ENCODE results near the gene PLK5.
A peak's percentile ranks its signal among the peaks of the same experiment; 100 is the strongest.
"Not testable (repeated sequence)": the region's sequence is repeated elsewhere in the genome, so short reads cannot be mapped to it uniquely, and the experiment has no call there.

The PLK5 gene

DNA sequence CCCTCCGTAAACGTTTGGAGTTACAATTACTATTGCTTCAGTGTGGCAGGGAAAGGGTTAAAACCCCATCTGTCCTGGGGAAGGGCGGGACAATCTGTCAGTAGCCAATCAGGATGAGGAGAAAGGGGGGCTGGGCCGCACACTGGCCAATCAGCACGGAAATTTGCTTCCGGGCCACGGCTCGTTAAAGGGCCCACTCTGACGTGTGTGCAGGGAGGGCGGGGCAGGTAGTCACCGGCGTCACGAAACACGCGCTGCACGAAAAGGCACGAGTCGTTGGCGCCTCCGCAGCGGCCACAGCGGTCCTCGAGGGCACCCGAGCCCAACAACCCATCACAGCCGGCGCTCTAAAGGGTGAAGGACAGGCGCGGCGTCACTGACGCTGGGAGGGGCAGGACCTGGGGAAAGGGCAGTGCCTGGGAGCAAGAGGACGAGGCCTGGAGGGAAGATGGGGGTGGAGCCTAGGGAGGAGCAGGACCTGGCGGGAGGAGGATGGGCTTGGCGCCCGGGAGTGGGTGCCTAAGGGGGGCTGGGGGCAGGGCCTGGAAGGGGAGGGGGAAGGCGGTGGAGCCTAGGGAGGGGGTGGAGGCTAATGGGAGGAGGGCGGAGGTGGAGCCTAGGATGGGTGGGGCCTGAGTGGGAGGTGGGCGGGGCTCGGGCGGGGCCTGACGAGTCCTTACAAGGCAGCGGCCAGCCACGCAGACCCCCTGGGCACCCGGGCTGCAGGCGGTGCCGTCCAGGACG lies 15.9 kb upstream of the PLK5 start:
- peak; percentile 78 to 85 (median 82) for DNase-seq (ENCODE audit: low read depth in 3 of 3, low spot score in 1 of 3)

DNA sequence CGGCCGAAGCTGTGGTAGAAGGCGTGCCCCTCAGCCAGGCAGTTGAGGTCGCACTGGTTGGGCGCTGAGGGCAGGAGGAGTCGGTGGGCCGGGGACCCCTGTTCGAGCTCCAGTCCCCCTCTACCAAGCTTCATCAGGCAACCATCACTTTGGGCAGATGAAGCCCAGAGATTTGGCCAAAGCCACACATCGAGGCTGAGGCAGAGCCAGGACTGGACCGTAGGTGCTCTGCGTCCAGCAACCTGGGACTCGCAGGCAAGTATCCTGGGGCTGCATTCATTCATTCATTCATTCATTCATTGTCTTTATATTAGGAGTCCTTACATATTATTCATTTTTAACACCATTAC lies 15.4 kb upstream of the PLK5 start:
- DNase-seq (ENCODE audit: low read depth in 3 of 3, low spot score in 1 of 3) = no peak

DNA sequence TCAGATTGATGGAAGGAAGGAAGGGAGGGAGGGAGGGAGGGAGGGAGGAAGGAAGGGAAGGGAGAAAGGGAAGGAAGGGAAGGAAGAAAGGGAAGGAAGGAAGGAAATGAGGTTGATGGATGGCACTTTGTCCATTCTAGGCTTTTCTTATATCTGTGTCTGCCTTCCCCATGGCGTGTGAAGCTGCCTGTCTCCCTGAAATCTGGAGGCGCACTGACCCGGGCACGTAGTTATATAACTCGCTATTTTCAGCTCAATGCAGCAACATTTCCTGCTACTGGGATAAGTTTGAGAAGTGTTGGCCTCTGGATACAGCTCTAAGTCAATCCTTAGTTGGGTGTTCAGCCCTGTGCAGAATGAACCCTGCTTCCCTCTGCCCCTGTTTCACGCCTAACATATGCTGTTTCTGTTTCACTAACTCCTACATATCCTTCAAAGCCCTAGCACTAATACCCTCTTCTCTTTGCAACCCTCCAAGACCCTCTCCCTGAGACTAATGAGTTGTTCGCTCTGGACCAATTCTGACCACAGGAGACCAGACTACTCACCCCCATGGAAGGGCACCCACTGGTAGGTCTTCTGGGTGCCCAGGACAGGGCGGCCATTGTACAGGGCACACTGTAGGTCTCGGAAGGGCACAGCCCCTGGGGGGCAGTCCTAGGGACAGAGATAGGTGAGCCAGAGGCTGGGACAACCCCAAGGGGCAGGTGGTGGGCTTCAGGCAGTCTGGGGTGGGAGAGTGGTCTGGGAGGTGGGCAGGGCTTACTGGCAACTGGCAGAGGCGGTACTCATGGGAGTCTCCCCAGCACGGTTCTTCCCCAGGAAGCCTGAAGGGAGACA lies 14.1 kb upstream of the PLK5 start:
- no peak for DNase-seq (ENCODE audit: low read depth in 3 of 3, low spot score in 1 of 3)

DNA sequence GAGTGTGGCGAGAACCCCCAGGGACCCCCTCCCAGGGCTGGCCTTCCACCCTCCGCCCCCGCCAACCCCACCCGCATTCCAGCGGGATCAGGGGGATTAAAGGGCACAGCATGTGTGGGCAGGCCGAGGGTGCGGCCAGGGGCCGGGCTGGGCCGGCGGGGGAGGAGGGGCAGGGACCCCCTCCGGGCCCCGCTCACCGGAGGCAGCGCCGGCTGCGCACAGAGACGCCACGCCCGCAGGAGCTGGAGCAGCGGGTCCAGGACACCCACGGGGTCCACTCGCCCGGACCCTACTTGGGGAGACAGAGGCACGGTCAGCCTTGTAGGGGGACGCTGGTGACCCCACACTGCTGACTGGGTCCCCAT lies 13.5 kb upstream of the PLK5 start:
- DNase-seq (ENCODE audit: low read depth in 3 of 3, low spot score in 1 of 3) = no peak

DNA sequence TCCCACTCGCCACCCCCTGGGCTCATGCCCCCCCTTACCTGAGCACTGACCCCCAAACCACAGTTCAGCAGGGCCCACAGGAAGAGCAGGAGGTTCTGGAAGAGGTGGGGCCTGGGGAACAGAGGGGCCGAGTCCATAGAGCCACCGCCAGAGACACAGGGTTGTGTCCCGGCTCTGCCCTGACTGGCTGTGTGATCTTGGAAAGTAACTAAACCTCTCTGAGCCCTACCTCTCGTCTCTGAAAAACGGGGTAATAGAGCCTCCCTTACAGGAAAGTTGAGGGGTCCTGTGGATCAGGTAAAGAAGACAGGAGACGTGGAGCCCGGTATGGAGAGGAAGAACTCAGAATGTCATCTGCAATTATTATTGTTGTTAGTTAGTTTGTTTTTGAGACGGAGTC lies 13.1 kb upstream of the PLK5 start:
- DNase-seq (ENCODE audit: low read depth in 3 of 3, low spot score in 1 of 3) = no peak

DNA sequence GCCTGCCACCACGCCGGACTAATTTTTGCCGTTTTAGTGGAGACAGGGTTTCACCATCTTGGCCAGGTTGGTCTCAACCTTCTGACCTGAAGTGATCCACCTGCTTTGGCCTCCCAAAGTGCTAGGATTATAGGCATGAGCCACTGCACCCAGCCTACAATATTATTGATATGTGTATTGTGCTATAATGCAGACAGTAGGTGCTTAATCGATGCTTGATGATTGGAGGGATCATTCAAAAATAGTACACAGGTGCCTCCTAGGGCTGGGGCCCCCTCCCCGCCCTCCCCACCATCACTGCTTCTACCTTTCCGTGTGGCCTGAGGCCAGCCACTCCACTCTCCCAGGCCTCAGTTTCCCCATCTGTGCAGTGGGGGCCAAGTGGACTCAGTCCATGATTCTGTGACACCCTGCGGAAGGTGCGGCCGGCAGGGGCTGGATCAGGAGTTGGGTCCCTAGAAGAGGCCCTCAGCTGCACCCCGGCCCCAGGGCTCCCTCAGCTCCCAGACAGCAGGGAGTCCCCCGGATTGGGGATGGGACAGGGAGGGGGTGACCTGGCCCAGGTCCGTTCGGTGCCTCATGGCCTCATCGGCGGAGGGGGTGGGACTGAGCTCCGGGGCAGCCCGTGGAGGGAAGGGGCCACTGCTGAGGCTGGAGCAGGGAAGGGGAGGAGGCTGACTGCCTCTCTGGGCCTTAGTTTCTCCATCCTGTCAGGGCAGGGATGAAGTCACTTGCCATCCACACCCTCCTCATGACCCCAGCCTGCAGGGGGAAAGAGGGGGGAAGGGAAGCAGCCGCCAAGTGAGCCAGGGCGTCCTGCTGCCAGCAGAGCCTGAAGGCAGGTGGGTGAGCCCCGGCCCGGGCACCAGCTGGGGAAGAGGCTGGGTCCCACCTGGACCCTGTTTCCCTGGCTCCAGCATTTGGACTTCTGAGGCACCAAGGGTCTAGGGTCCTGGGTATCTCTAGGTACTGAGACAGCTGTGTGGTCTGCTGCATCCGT lies 12.3 kb upstream of the PLK5 start:
- DNase-seq (ENCODE audit: low read depth in 3 of 3, low spot score in 1 of 3) = no peak

DNA sequence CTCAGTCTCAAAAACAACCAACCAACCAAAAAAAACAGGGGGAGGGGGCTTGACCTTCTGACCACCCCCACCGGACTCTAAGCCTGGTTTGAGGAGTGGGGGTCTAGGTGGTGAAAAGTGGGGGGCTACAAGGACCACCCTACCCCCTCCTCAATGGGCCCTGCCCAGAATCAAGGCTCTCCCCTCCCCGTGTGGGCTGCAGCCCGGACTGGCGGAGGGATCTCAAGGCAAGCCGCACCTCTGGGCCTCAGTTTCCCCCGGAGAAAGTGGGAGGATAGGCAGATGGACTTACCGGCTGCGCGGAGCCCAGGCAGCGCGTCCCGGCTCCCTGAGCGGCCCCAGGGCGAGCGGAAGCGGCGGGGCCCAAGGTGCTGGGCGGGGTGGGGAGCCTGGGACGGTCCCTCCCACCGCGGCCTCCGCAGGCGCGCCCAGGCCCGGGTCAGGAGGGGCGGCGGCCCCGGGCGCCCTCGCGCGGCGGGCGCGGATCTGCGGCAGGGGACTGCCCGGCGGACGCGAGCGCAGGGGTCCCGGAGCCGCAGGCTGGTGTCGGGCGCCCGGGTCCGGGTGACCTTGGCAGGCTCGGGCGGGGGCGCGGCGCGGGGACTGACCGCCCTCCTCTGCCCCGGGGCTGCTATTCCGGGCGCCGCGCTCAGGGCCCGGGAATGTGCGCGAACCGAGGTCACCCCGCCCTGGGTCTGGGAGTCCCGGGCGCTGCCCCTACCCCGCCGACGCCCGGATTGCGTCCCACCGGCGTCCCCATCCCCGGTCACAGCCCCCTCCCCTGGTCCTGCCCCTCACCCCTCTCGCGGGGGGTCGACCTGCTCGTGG lies 11.0 kb upstream of the PLK5 start, which contains the start of gene ADAMTSL5:
Gene ADAMTSL5, minus strand, starts transcription at position 349 of the 828 bp plus-strand sequence. CDS start 2,076 bp downstream, outside the sequence.
- peak in 2 of 3 donors; percentile 48 to 49 for DNase-seq (ENCODE audit: low read depth in 3 of 3, low spot score in 1 of 3)

DNA sequence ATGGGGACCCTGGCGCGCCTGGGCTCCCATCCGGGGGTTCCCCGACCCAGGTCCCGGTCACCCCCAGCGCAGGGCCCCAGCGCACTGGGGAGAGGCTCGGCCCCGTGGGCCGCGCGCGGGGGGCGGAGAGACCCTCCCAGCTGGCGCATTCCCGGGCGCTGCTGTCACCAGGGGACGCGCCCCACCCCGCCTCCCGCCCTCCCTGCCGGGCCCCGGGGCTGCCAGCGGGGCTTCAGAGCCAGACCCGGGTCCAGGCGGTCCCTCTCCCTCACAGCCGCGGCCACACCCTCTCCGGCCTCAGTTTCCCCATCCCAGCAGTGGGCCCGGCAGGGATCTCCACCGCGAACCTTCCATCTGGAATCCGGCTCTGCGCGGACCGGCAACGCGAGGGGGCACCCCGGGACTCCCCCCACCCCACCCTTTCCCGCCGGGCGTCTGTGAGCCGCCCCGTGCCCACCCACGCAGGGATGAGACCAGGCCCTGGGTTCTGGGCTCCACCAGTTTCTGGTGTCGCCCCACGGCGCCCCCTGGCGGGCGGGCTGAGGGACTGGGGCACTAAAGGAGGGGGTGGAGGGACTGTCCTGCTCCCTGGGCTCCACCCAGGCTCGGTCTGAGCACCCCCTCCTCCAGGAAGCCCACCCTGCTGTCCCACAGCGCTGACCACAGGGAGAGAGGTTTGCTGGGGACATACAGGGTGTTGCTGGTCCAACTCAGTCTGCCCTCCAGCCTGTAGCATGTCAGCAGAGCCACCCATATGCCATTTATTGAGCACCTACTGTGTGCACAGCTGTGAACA lies 10.2 kb upstream of the PLK5 start:
- DNase-seq (ENCODE audit: low read depth in 3 of 3, low spot score in 1 of 3) = peak in 2 of 3 donors; percentile 35 to 53

DNA sequence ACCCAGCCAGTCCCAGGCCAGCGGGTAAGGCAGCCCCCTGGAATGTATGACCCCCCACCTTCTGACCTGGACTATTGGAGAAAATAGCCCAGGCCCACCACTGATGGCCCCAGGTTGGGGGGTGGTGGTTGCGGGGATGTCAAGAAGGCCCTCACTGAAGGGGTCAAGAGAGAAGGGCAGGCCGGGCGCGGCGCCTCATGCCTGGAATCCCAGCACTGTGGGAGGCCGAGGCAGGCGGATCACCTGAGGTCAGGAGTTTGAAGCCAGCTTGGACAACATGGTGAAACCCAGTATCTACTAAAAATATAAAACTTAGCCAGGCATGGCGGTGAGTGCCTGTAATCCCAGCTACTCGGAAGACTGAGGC lies 9.6 kb upstream of the PLK5 start:
- DNase-seq (ENCODE audit: low read depth in 3 of 3, low spot score in 1 of 3) = no peak

DNA sequence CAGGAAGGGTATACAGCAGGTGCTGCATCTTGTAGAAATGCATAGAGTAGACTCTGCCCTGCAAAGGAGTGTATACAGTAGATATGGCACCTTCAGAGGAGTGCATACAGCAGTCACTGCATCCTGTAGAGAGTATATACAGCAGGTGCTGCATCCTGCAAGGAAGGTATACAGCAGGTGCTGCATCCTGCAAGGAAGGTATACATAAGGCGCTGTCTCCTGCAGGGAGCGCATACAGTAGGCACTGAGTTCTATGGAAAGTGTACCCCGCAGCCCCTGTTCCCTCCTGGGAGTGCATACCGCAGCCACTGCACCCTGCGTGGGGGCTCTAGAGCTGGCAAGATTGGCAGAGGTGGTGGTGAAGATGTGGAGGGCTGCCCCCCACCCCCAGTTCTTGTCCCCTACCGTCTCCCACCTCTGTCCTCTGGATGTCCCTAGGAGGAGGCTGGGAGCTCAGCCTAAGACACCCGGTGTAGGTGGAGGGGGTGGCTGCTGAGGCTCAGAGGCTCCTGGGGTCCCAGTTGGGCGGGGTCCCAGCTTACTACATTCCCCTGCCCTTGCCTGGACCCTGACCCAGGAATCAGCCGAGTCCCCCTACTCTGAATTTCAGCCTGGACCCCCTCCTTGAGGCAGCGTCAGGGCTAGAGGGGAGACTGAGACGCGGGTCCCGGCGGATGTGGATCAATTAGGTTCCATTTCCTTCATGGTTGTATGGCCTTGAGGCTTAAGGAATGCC lies 8.7 kb upstream of the PLK5 start:
- DNase-seq (ENCODE audit: low read depth in 3 of 3, low spot score in 1 of 3) = no peak

DNA sequence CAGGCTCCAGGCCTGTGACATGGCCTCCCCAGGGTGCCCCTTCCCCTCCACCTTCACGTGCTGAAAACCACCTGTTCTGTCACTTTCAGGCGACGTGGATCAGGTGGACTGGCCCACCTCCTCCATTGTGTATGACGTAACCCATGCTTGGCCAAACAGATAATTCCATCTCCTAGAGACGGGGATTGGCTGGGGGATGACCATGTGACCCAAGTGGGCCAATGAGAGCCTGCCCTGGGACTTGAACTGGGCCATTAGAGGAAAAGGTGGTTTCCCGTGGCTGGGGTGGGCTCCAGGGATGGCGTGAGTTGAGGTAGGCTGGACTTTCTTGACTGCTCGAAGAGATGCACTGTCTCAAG lies 7.5 kb upstream of the PLK5 start:
- DNase-seq (ENCODE audit: low read depth in 3 of 3, low spot score in 1 of 3) = no peak

DNA sequence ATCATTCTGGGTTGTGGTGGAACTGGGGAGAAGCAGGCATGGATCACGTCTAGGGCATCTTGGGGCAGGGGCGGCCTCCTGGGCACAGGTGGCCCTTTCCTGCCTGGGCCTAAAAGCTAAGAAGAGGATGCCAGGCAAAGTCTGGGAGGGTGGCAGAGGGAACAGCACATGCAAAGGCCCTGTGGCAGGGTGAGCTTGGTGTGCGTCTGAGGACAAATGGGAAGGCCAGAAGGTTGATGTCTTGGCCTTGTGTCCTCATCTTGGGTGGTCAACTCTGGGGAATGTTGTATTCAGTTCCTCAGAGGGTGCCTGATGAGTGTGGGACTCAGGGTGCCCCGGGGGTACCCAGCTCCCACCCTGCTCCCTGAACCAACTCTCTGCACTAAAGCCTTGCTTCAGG lies 5.4 kb upstream of the PLK5 start:
- DNase-seq (ENCODE audit: low read depth in 3 of 3, low spot score in 1 of 3) = no peak

DNA sequence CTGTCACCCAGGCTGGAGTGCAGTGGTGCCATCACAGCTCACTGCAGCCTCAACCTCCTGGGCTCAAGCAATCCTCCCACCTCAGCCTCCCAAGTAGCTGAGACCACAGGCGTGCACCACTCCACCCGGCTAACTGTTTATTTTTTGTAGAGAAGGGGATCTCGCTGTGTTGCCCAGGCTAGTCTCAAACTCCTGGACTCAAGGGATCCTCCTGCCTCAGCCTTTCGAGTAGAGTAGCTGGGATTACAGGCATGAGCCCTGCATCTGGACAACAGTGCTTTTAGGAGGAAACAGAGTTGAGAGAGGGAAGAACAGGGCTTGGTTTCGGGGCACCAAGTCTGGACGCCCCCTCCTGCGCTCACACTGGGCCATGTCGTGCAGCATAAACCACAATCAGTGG lies 4.1 kb upstream of the PLK5 start:
- DNase-seq (ENCODE audit: low read depth in 3 of 3, low spot score in 1 of 3) = not testable (repeated sequence)

DNA sequence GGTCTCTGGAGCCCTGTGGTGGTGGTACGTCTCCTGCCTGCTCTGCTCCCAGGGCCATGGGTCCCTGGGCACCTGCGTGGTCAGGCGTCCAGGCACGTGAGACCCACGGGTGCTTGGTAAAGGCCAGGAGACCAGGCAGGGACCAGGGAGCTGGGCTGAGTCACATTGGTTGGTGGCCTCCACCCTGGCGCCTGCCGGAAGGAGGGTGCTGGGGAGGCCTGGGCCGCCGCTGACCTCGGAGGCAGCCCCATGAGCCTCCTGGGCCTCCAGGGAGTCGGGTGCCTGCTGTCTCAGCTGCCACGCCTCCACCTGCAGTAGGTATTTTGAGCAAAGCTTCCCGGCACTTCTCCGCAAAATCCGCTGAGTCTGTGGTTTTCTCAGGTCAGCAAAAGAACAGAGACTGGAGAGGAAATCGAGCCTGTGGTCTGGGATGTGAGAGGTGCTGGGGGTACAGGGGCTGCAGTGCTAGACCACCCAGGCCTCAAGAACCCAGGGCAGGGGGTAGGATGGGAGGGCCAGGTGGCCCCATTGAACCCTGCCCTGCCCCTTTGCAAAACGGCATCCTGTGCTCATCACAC lies 3.6 kb upstream of the PLK5 start:
- DNase-seq (ENCODE audit: low read depth in 3 of 3, low spot score in 1 of 3) = no peak

DNA sequence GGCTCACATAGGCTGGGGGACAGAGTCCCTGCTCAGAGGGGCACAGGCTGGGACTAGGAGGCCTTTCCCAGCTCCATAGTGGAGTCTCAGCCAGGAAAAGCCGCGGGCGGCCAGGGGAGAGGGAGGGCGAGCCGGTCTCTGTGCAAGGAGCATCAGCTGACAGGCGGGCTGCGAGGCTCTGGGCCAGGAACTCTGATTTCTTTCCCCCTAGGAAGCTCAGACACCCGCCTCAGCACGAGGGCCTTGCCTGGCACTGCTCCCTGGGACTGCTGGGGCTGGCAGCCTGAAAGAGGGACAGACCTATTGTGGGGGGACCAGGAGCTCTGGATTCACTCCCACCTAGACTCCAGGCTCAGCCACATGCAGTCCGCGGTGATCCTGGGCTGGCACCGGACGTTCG lies 2.2 kb upstream of the PLK5 start:
- no peak for DNase-seq (ENCODE audit: low read depth in 3 of 3, low spot score in 1 of 3)

DNA sequence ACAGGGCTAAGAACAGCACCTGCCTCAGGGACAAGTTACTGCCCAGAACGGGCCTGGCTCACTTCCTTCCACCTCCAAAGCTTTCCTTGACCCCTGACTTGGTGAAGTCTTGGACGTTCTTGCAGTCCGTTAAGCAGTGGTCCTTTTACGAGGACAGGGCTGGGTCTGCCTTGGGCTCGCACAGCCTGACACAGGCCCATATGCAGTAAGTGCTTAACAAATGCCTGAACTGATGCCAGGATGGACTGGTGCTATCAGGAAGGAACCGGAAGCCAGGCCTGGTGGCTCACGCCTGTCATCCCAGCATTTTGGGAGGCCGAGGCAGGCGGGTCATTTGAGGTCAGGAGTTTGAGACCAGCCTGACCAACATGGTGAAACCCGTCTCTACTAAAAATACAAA lies 1.8 kb upstream of the PLK5 start:
- DNase-seq (ENCODE audit: low read depth in 3 of 3, low spot score in 1 of 3) = no peak

DNA sequence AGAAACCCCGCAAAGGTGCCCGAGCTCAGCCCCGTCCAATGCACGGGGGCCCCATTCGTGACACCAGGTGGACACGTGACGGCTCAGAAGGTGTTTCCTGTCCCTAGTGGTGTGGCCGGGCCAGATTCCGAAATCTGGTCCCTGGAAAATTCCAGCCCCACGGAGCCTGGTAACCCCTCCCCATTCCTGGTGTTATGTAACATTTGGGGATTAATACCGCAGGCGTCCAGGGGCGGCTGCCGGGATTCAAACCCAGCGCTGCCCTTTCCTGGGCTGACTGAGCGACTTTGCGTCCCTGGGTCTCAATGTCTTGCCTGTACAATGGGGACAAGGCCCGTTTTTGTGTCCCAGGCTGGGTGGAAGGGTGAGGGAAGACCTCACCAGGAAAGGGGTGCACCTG lies 1.0 kb upstream of the PLK5 start:
- DNase-seq (ENCODE audit: low read depth in 3 of 3, low spot score in 1 of 3) = no peak

DNA sequence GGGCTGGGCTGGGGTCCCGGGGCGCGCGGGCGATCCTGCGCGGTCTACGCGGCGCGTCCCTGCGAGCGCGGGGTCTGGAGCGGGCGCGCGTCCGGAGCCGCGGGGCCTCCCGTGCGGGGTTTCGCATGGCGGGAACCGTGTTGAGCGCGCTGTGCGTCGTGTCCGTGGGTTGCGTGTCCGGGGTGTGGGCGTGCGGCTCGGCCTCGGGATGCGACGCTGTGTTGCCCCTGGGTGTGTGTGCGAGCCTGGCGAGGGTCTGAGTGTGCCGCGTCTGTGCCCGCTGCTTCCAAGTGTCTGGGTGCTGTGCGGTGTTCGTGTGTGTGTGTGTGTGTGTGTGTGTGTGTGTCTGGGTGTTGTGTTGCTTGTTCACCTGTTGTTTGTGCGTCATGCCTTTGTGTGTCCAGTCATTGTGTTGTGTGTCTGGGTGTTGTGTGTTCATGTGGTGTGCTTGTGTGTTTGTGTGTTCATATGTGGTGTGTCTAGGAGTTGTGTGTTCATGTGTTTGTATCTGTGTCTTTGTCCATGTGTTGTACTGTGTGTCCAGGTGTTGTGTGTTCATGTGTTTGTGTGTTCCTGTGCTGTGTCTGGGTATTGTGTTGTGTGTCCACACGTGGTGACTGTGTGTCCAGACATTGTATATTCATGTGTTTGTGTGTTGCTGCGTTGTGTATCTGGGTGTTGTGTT lies 552 bp downstream of the PLK5 start:
- DNase-seq (ENCODE audit: low read depth in 3 of 3, low spot score in 1 of 3) = no peak

Measured in stimulated activated CD4-positive, alpha-beta T cell treated with anti-CD3 and anti-CD28 coated beads, TNF-alpha, amount 100 ng/mL, for 1 hour (primary cell).